AG04450 (cell line): ENCODE results near the gene ZIC4. TPM values are rescaled to one million over a fixed set of nuclear protein-coding genes. Genes with fewer than 3 reads are reported as not detected.

Source experiments
- CTCF ChIA-PET: fragments of 300-600, 350-600 bp; formaldehyde crosslinking; extraction: SDS; loops from one replicate; lab custom pipeline; 2022; ENCODE audit warnings: antibody characterized with exemption, inconsistent platforms; lab: Charles Lee
- POLR2A ChIA-PET: fragments of 350-600 bp; formaldehyde crosslinking; extraction: SDS; loops from one replicate; lab custom pipeline; 2021; ENCODE audit warnings: antibody characterized with exemption, inconsistent platforms; lab: Yijun Ruan, JAX
- DNase-seq: peaks from one replicate; pipeline ENCODE4 v3.0.0-alpha.2; 2011; ENCODE audit warnings: low read depth, low spot score
- H3K27ac ChIP-seq: one replicate; pipeline ENCODE4 v1.5.1; 2012; ENCODE audit warnings: low read depth, low read length, control low read depth
- H3K27me3 ChIP-seq: one replicate; pipeline ENCODE4 v1.6.0; 2012; ENCODE audit warnings: low read length; ENCODE audit not compliant: control insufficient read depth, insufficient read depth
- H3K4me3 ChIP-seq: 2 replicates; pipeline ENCODE4 v1.5.1; 2011; ENCODE audit warnings: mild to moderate bottlenecking, low read depth, low read length, control low read depth
- H3K9me3 ChIP-seq: 2 replicates; pipeline ENCODE4 v1.5.1; 2012; ENCODE audit warnings: low read length; ENCODE audit not compliant: control insufficient read depth, insufficient read depth
- CTCF ChIP-seq: IDR thresholded peaks from 2 replicates; pipeline ENCODE4 v1.5.1; 2011; ENCODE audit warnings: low read depth, low read length, control low read depth, inconsistent platforms
- polyA plus RNA-seq: library from polyadenylated mRNA; depleted of rRNA; stranded (reverse); fragments of >200 nt; gene quantifications from 2 replicates; pipeline ENCODE4 v1.2.3, GENCODE V29; 2011

ZIC4 gene
- polyA plus RNA-seq, 1 experiment: not detected

- Histone ChIP-seq H3K27me3 (peaks cover 82% of the 10 kb centered on the region), H3K9me3 (peaks cover 12% of the 10 kb centered on the region; the same call in 1 of the 2 replicates)
- TF ChIP-seq CTCF: no peak
Observed at GRCh38 chr3:147358144-147358992, 48.0 kb downstream of the ZIC4 start.

GRCh38 chr3:147356909-147357900 lies 49.1 kb downstream of the ZIC4 start:
- Histone ChIP-seq H3K4me3 (no peak overlapping the region), H3K27me3 (peaks cover 78% of the 10 kb centered on the region), H3K27ac (no peak overlapping the region), H3K9me3 (peaks cover 12% of the 10 kb centered on the region; the same call in 1 of the 2 replicates)
- TF ChIP-seq CTCF: peak; percentile 30; the same call in 1 of the 2 replicates
- CTCF ChIA-PET: interaction anchor here (0.6 to 0.7 kb wide), 2 partner anchors 29 to 711 kb away, joined by 3 to 6 read pairs; no protein-coding TSS in a partner anchor
- POLR2A ChIA-PET: no interaction called here
- no peak for DNase-seq

More at GRCh38 chr3:147358144-147358992, 48.0 kb downstream of the ZIC4 start:
- CTCF ChIA-PET: interaction anchor here (0.6 kb wide), 1 partner anchor 712 kb away, joined by 6 read pairs; no protein-coding TSS in a partner anchor
- POLR2A ChIA-PET: no interaction called here
- no peak overlapping the region for H3K27ac ChIP-seq
- H3K4me3 ChIP-seq: no peak overlapping the region
- no peak for DNase-seq

GRCh38 chr3:147356145-147356908 lies 50.0 kb downstream of the ZIC4 start:
- TF ChIP-seq CTCF: no peak
- CTCF ChIA-PET: no interaction called here
- peaks cover 73% of the 10 kb centered on the region for H3K27me3 ChIP-seq

GRCh38 chr3:147355753-147356090 lies 50.6 kb downstream of the ZIC4 start:
- DNase-seq: no peak
- peaks cover 12% of the 10 kb centered on the region; the same call in 1 of the 2 replicates for H3K9me3 ChIP-seq
- no peak overlapping the region for H3K27ac ChIP-seq
- CTCF ChIA-PET: no interaction called here
- peaks cover 67% of the 10 kb centered on the region for H3K27me3 ChIP-seq
- POLR2A ChIA-PET: no interaction called here
- H3K4me3 ChIP-seq: no peak overlapping the region
- no peak for TF ChIP-seq CTCF

More at GRCh38 chr3:147356145-147356908, 50.0 kb downstream of the ZIC4 start:
- DNase-seq: no peak
- peaks cover 12% of the 10 kb centered on the region; the same call in 1 of the 2 replicates for H3K9me3 ChIP-seq
- no peak overlapping the region for H3K27ac ChIP-seq
- POLR2A ChIA-PET: no interaction called here
- no peak overlapping the region for H3K4me3 ChIP-seq
